CD1c-positive myeloid dendritic cell (primary cell): ENCODE results near the gene PLEKHO2.

Experiments
- DNase-seq: peaks from one replicate; pipeline ENCODE4 v3.0.0-alpha.2; 2016; ENCODE audit errors: extremely low spot score

Gene PLEKHO2

DNA sequence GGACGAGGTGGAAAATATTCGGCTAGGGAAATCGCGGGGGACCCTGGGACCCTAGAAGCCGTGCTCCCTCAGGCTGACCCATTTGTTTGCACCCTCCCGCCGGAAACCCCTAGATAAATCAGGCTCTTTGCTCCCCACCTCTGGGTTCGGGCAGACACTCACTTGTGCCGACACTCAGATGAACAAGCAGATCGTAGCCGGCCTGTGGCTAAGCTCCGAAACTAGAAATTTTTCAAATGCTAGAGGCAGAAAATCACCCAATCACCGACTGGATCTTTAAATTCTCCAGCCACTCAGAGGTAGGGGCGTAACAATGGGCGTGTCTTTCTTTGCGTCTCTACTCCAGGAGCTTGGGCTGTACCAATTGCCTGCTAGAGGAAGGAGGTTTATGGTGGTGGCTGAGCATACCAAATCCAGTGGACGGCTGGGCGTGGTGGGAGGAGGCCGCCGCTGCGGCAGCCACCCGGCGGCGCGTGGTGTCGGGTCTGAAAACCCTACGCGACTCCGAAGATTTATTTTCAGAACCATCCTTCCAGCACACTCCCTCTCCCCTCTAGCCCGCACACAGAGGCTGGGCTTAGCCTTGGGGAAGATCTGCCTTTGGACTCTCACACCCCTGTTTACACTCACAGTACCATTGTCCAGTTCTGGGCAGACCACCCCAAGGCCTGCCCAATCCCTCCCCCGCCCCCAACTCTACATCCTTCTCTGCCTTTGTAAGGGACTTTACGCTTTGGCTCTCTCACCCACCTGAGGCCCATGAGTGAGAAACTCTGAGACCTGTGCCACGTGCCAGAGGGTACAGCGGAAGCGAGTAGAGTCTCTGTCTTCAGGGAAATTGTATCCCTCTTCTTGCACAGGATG lies 16.1 kb upstream of the PLEKHO2 start, which contains the start of gene PIF1:
Gene PIF1 (minus strand): TSS at position 217 of the 864 bp plus-strand sequence. CDS start 1,312 bp downstream, outside the sequence.
- DNase-seq: peak; percentile 98

- no peak for DNase-seq
These were observed 12.7 kb upstream of the PLEKHO2 start for GRCh38 chr15:64828985-64829384.

DNA sequence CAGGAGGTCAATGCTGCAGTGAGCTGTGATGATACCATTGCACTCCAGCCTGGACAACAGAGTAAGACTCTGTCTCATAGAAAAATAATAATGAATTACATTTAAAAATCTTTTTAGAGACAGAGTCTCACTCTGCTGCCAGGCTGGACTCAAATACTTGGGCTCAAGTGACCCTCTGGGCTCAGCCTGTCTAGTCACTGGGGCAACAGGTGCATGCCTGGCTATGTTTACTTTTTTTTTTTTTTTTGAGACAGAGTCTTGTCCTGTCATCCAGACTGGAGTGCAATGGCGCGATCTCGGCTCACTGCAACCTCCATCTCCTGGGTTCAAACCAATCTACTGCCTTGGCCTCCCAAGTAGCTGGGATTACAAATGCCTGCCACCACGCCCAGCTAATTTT lies 8.0 kb upstream of the PLEKHO2 start:
- DNase-seq: no peak

DNA sequence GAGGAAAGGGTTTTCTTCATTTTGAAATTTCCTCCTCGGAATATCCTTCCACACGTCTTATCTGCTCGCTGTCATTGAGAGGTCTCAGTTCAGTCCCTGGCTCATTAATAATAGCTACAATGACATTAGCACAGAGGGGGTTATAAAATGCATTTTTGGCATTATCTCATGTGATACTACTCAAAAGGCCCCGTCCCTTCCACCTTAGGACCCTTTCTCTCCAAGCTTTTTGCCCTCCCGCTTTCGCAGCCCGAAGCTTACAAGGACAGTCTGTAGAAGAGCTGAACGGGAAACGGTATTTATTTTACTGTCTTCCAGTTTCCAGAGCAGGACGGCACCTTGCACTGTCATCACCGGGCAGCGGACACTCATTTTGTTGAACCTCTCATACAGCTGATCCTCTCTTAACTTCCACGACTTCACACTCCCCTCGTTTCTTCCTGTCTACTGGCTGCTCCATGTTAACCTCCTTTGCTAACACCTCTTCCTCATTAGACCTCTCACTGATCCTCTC lies 5.6 kb upstream of the PLEKHO2 start:
- no peak for DNase-seq

DNA sequence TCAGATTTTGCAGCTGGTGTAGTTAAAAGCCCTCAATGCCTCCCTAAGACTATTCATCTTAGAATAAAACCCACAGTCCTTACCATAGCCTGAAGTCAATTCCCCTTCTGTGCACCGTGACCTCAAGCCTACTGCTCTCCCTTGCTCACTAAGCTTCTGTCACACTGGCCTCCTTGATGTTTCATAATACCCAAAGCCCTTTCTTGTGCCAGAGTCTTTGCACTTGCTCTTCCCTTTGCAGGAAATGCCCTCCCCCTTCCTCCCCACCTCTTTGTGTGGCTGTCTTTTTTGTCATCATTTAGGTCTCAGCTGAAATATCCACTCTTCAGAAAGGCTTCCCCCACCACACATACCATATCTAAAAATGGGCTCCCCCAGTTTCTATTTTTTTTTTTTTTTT lies 4.2 kb upstream of the PLEKHO2 start:
- peak; percentile 78 for DNase-seq

GRCh38 chr15:64841060-64841343 lies 713 bp upstream of the PLEKHO2 start:
- no peak for DNase-seq

DNA sequence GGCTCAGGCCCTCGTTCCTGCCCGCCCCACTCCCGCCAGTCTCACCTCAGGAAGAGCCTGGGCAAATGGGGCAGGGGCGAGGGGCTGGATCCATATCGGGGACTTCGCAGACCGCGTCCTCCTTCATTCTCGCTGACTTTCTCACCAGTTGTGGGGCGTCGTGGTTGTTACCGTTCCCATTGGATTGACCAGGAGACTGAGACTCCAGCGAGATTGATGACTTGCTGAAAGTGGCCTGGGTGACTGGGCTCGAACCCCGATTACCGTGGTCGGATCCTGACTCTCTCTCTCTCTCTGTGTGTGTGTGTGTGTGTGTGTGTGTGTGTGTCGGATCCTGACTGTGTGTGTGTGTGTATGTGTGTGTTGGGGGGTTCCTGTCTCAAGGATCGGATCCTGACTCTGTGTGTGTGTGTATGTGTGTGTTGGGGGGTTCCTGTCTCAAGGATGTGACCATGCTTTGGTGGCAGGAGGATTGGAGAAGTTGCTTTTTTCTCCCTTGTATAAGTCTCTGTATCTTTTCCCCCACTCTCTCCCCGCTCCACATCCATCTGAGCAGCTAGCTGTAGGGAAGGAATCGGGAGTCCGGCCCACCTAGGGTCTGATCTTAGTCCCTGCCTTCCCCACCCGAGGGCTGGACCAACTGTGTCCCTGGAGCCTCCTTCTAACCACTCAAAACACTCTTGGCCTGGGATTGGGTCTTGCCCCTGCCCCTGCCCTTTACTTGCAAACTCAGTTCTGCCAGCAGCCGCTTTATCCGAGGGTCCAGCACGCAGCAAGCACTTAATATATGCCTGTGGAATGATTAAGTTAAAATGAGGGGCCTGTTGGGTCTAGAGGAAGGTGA lies 603 bp downstream of the PLEKHO2 start:
- peak; percentile 33 for DNase-seq

DNA sequence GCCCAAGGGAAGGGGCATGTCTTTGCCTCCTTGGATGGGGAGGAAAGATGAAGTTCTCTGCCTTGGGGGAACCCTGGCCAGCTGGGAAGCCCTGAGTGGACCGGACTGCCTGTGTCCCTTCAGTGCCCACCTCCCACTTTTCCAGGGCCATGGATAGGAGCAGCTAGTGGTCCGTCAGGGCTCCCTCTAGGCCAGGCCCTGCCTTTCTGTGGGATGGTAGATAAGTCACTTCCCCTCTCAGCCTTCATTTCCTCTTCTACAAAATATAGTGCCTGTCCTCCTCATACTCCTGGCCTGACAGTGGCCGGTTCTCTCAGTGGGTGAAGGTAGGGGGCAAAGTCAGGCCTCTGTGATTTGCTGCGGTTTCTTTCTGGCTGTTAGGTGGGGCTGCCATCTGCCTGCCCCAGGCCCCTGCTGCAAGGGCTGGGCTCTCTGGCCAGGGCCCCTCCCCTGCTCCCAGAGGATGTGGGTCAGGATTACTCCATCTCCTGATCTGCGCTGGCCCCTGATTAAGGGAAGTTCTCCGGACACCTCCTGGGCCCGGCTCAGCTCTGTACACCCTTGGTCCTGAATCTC lies 1.4 kb downstream of the PLEKHO2 start:
- peak; percentile 90 for DNase-seq

GRCh38 chr15:64843991-64844390 lies 2.3 kb downstream of the PLEKHO2 start:
- peak; percentile 56 for DNase-seq

DNA sequence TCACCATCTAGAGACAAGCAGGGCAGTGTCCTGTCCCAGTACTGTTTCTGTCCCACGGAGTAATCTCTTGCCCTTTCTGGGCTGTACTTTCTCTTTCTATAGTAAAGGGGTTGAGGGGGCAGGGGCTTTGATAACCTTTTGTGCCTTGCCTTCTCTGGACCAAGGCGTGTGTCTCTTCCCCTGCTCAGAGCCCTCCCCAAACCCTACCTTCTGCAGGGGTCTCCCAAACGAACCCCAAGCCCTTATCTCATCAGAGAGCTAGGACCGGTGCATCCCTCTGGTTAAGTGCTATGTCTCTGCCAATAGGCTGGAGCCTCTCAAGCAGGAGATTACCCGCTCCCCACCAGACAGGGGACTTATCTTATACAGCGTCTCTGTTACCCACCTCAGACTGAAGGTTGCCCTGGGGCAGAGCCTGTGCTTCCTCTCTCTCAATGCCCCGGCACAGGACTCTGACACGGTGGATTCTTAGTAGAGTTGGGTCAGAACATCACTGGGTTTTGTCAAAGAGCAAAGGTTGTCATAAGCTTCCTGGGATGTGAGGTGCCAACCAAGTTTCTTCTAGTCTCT lies 2.9 kb downstream of the PLEKHO2 start:
- peak; percentile 22 for DNase-seq

DNA sequence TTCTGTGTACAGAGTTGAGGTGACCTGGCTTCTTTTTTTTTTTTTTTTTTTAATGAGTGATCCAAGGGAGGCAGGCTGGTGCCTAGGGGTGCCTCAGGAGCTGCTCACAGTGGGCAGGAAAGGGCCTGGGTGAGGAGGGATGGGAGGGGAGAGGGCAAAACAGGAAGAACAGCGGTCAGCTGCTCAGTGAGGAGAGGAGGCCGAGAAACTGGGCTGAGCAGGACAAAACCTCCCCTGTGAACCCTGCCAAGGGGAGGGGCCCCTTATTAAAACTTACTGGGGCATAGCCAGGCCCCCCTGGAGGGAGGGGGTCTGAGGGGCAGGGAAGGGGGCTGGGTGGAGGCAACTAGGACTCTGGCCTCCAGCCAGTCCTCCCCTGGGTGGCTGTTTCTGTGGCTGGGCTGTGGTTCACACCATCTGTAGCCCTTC lies 3.5 kb downstream of the PLEKHO2 start:
- peak; percentile 43 for DNase-seq

- peak; percentile 70 for DNase-seq
These were observed 4.3 kb downstream of the PLEKHO2 start for GRCh38 chr15:64845831-64846595.

DNA sequence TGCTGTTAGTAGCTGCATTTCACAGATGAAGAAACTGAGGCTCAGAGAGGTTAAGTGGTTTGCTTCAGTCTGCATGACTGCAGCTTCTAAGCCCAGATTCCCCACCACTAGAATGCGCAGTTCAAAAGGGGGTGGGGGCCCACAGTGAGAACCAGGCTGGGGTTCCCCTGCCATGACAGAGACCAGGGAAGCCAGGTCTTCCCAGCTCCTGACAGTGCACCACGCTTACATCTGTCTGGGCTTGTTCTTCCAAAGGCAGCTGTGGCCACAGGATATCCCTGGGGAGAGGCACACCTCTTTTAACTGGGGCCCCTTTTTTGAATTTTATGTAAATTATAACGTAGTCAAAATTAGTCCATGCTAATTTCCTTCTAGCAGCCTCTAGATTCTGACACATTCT lies 5.3 kb downstream of the PLEKHO2 start:
- DNase-seq: no peak

DNA sequence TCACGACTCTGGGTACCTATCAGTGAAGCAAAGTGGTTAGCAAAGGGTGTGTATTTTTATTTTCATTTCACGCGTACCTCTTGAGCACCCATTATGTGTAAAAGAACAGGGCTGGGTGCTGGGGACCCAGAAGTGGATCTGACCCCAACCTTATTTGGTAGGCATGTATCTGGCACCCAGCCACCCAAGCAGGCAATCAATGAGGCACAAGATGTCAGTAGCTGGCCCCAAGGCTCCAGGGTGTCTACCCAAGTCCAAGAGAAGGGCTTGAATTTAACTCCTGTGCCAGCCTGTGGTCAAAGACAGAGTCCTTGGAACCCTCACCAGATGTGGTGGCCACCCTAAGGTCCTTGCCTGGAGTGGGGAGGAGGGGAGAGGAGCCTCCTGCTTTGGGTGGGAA lies 5.7 kb downstream of the PLEKHO2 start:
- DNase-seq: no peak

- DNase-seq: no peak
These were observed 6.4 kb downstream of the PLEKHO2 start for GRCh38 chr15:64847876-64848716.

- DNase-seq: no peak
These were observed 9.2 kb downstream of the PLEKHO2 start for GRCh38 chr15:64850778-64851502.

- DNase-seq: peak; percentile 90
These were observed 9.8 kb downstream of the PLEKHO2 start for GRCh38 chr15:64851503-64851840.

DNA sequence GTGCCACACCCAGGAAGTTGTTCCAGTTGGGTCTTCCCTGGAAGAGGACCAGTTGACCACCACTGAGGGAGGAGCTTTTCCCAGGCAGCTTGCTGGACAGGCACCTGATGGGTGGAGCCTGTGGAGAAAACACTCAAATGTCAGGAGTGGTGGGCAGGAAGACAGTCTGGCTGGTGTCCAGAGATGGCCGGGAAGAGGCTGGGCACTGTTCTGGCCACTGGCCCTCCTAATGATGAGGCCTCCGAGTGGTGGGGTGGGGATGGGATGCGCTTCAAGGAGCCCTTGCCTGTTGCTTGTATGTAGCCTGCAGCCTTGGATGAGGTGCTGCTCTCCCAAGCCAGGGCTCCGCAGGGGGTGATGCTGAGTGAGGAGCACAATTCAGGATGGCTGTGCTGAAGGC lies 12.3 kb downstream of the PLEKHO2 start:
- DNase-seq: no peak

GRCh38 chr15:64854526-64854925 lies 12.8 kb downstream of the PLEKHO2 start:
- DNase-seq: no peak
